PC-3 (cell line): ENCODE data around the gene ZNF615. TPM values are rescaled to one million over a fixed set of nuclear protein-coding genes. Genes with fewer than 3 reads are reported as not detected.
"Not testable (repeated sequence)": the region's sequence is repeated elsewhere in the genome, so short reads cannot be mapped to it uniquely, and the experiment has no call there.

Experiments
- ATAC-seq: fragments of 200-7000 bp; cut with Tn5 transposase; 2 replicates; pipeline ENCODE4 v1.9.1; 2020; ENCODE audit warnings: mild to moderate bottlenecking, moderate library complexity
- BruUV-seq: library from RNA; stranded (reverse); fragments of 400-500 nt; replicated peaks from 2 replicates; lab custom pipeline; 2021; lab: Mats Ljungman, UMichigan
- CTCF ChIA-PET: fragments of 300-600 bp; sonication (Branson Sonifier 250); formaldehyde crosslinking; loops from one replicate; lab custom pipeline; 2022; ENCODE audit warnings: antibody characterized with exemption; lab: Charles Lee
- POLR2A ChIA-PET: fragments of 300-600 bp; sonication (Branson Sonifier 250); formaldehyde crosslinking; loops from one replicate; lab custom pipeline; 2022; ENCODE audit warnings: antibody characterized with exemption; ENCODE audit not compliant: unreplicated experiment; lab: Charles Lee
- DNase-seq: peaks from one replicate; pipeline ENCODE4 v3.0.0-alpha.2; 2015
- H2AFZ ChIP-seq: fragments of 300-600 bp; sonication (generic); 2 replicates; pipeline ENCODE4 v1.6.0; 2016; ENCODE audit warnings: antibody characterized with exemption, low read length
- H3F3A ChIP-seq: fragments of 300-600 bp; sonication (generic); one replicate; pipeline ENCODE4 v1.6.0; 2017; ENCODE audit warnings: antibody characterized with exemption, low read length, control low read depth, mild to moderate bottlenecking; ENCODE audit not compliant: unreplicated experiment
- H3K27ac ChIP-seq: fragments of 300-600 bp; sonication (generic); 2 replicates; pipeline ENCODE4 v1.5.1; 2016; ENCODE audit warnings: mild to moderate bottlenecking, low read length
- H3K27me3 ChIP-seq: fragments of 300-600 bp; sonication (generic); 2 replicates; pipeline ENCODE4 v1.6.1; 2016; ENCODE audit warnings: low read length, mixed read lengths
- H3K36me3 ChIP-seq: fragments of 300-600 bp; sonication (generic); 2 replicates; pipeline ENCODE4 v1.6.1; 2016; ENCODE audit warnings: low read depth, mixed run types, low read length, mixed read lengths
- H3K4me1 ChIP-seq: fragments of 300-600 bp; sonication (generic); 2 replicates; pipeline ENCODE4 v1.5.1; 2016; ENCODE audit warnings: low read length; ENCODE audit not compliant: insufficient read depth
- H3K4me2 ChIP-seq: fragments of 300-600 bp; sonication (generic); 2 replicates; pipeline ENCODE4 v1.6.0; 2016; ENCODE audit warnings: low read length
- H3K4me3 ChIP-seq: fragments of 300-600 bp; sonication (generic); 2 replicates; pipeline ENCODE4 v1.5.1; 2016; ENCODE audit warnings: mild to moderate bottlenecking, low read length, mixed read lengths
- H3K79me2 ChIP-seq: fragments of 300-600 bp; sonication (generic); 2 replicates; pipeline ENCODE4 v1.6.1; 2017; ENCODE audit warnings: low read length, mixed read lengths
- H3K9ac ChIP-seq: fragments of 300-600 bp; sonication (generic); 2 replicates; pipeline ENCODE4 v1.6.0; 2016; ENCODE audit warnings: mild to moderate bottlenecking, low read length
- H3K9me2 ChIP-seq: fragments of 300-600 bp; sonication (generic); replicated peaks from 2 replicates; pipeline ENCODE4 v1.6.1; 2016; ENCODE audit warnings: mixed run types, low read length, mixed read lengths
- H3K9me3 ChIP-seq: fragments of 300-600 bp; sonication (generic); 2 replicates; pipeline ENCODE4 v1.6.1; 2016; ENCODE audit warnings: low read length, mixed read lengths
- H4K20me1 ChIP-seq: fragments of 300-600 bp; sonication (generic); 2 replicates; pipeline ENCODE4 v1.6.1; 2016; ENCODE audit warnings: low read length, mixed read lengths
- CTCF ChIP-seq: fragments of 300-600 bp; sonication (generic); conservative IDR thresholded peaks from 2 replicates; pipeline ENCODE4 v1.5.1; 2017; ENCODE audit warnings: antibody characterized with exemption, low read depth, mild to moderate bottlenecking, low read length
- EZH2 ChIP-seq: fragments of 300-600 bp; sonication (generic); IDR thresholded peaks from one replicate; pipeline ENCODE4 v1.6.1; 2017; ENCODE audit warnings: antibody characterized with exemption, mild to moderate bottlenecking, low read length; ENCODE audit not compliant: unreplicated experiment
- EZH2phosphoT487 ChIP-seq: fragments of 300-600 bp; sonication (generic); IDR thresholded peaks from 2 replicates; pipeline ENCODE4 v1.6.1; 2018; ENCODE audit warnings: mild to moderate bottlenecking, antibody characterized with exemption, low read length, borderline replicate concordance
- intact Hi-C: fragments of 100-400 bp; cut with micrococcal nuclease; formaldehyde crosslinking; loops from 2 replicates; pipeline ENCODE4 v1.9.0; 2023
- total RNA-seq: library from RNA; depleted of rRNA; stranded (reverse); fragments of >200 nt; gene quantifications from 2 replicates; pipeline ENCODE4 v1.2.3, GENCODE V29; 2014

Gene ZNF615
- total RNA-seq, 1 experiment from 2014 or later, result 5.5 TPM

- Histone ChIP-seq H3K4me3 (no peak overlapping the region), H2AFZ (no peak overlapping the region), H3K79me2 (no peaks in the 10 kb centered on the region), H3K4me2 (no peak overlapping the region), H3K36me3 (peaks cover 95% of the 10 kb centered on the region), H3K4me1 (no peaks in the 10 kb centered on the region), H3K9ac (no peak overlapping the region), H3K27ac (no peak overlapping the region), H3K27me3 (no peaks in the 10 kb centered on the region), H3F3A (no peaks in the 10 kb centered on the region), H4K20me1 (no peaks in the 10 kb centered on the region), H3K9me3 (peaks cover 70% of the 10 kb centered on the region), H3K9me2 (no peaks in the 10 kb centered on the region)
- ATAC-seq (no peak), DNase-seq (no peak)
- no TSS peak for BruUV-seq
- POLR2A ChIA-PET, result no interaction called here
- no peak for TF ChIP-seq EZH2
- intact Hi-C loops, result no loop called here
- CTCF ChIA-PET, result no interaction called here
These were observed 37.3 kb downstream of the ZNF615 start for GRCh38 chr19:51970718-51971117.

- no peak overlapping the region for H3K27ac ChIP-seq
- H3K27me3 ChIP-seq, result no peaks in the 10 kb centered on the region
- no peaks in the 10 kb centered on the region for H3K4me1 ChIP-seq
- CTCF ChIA-PET, result no interaction called here
- peaks cover 63% of the 10 kb centered on the region for H3K9me3 ChIP-seq
- TF ChIP-seq CTCF, result no peak
- no peak for TF ChIP-seq EZH2
- TF ChIP-seq EZH2phosphoT487, result no peak
- DNase-seq, result no peak
- no peaks in the 10 kb centered on the region for H4K20me1 ChIP-seq
- POLR2A ChIA-PET, result no interaction called here
- no peak overlapping the region for H3K9ac ChIP-seq
- BruUV-seq, result no TSS peak
- peaks cover 72% of the 10 kb centered on the region for H3K36me3 ChIP-seq
- no peak overlapping the region for H3K4me2 ChIP-seq
- no peak overlapping the region for H2AFZ ChIP-seq
- ATAC-seq, result no peak
- no peaks in the 10 kb centered on the region for H3F3A ChIP-seq
- no peak overlapping the region; the same call in 1 of the 2 replicates for H3K4me3 ChIP-seq
- intact Hi-C loops, result no loop called here
- no peaks in the 10 kb centered on the region for H3K9me2 ChIP-seq
- no peaks in the 10 kb centered on the region for H3K79me2 ChIP-seq
These were observed 42.4 kb downstream of the ZNF615 start for GRCh38 chr19:51965583-51965982.

GRCh38 chr19:51960621-51961233 lies 47.3 kb downstream of the ZNF615 start:
- ATAC-seq, H3F3A ChIP-seq, H2AFZ ChIP-seq, H3K4me3 ChIP-seq, POLR2A ChIA-PET, H3K4me2 ChIP-seq, H3K27ac ChIP-seq, CTCF ChIA-PET, BruUV-seq, DNase-seq, H3K9me2 ChIP-seq, H3K9ac ChIP-seq, H3K27me3 ChIP-seq, H3K4me1 ChIP-seq, H3K79me2 ChIP-seq, intact Hi-C loops, H4K20me1 ChIP-seq: not testable (repeated sequence)
- Histone ChIP-seq H3K36me3 (peaks cover 31% of the 10 kb centered on the region), H3K9me3 (peaks cover 49% of the 10 kb centered on the region)

- POLR2A ChIA-PET, result no interaction called here
- no peaks in the 10 kb centered on the region for H4K20me1 ChIP-seq
- H3K9ac ChIP-seq, result no peak overlapping the region
- no peak overlapping the region for H3K27ac ChIP-seq
- DNase-seq (no peak), ATAC-seq (no peak)
- H3K4me1 ChIP-seq, result no peaks in the 10 kb centered on the region
- no peaks in the 10 kb centered on the region for H3F3A ChIP-seq
- H3K9me3 ChIP-seq, result peaks cover 48% of the 10 kb centered on the region
- no TSS peak for BruUV-seq
- no peak overlapping the region for H2AFZ ChIP-seq
- TF ChIP-seq CTCF, result no peak
- TF ChIP-seq EZH2phosphoT487, result no peak
- no peak for TF ChIP-seq EZH2
- no peaks in the 10 kb centered on the region for H3K9me2 ChIP-seq
- CTCF ChIA-PET, result no interaction called here
- H3K27me3 ChIP-seq, result no peaks in the 10 kb centered on the region
- H3K79me2 ChIP-seq, result no peaks in the 10 kb centered on the region
- no peak overlapping the region for H3K4me2 ChIP-seq
- no peak overlapping the region for H3K4me3 ChIP-seq
- intact Hi-C loops, result no loop called here
- peaks cover 22% of the 10 kb centered on the region for H3K36me3 ChIP-seq
These were observed 48.2 kb downstream of the ZNF615 start for GRCh38 chr19:51959791-51960190.

GRCh38 chr19:51957846-51958245 lies 50.2 kb downstream of the ZNF615 start:
- H3K36me3 ChIP-seq, DNase-seq, H3K27me3 ChIP-seq, H3K9ac ChIP-seq, H2AFZ ChIP-seq, POLR2A ChIA-PET, ATAC-seq, BruUV-seq, H3K79me2 ChIP-seq, H3F3A ChIP-seq, H3K4me2 ChIP-seq, H3K9me2 ChIP-seq, H3K4me1 ChIP-seq, CTCF ChIA-PET, H3K27ac ChIP-seq, H3K4me3 ChIP-seq, H4K20me1 ChIP-seq, intact Hi-C loops: not testable (repeated sequence)
- peaks cover 45% of the 10 kb centered on the region for H3K9me3 ChIP-seq
